SK-N-SH (cell line): ENCODE data around the gene C20orf144. TPM values are rescaled to one million over a fixed set of nuclear protein-coding genes. Genes with fewer than 3 reads are reported as not detected.

Source experiments
- CTCF ChIA-PET: fragments of 300-600, 350-600 bp; formaldehyde crosslinking; extraction: SDS; loops from one replicate; lab custom pipeline; 2021; lab: Yijun Ruan, JAX
- POLR2A ChIA-PET: fragments of 350-600 bp; sonication (Branson Sonifier 250); formaldehyde crosslinking; extraction: SDS; loops from one replicate; lab custom pipeline; 2020; ENCODE audit warnings: antibody characterized with exemption, inconsistent platforms; lab: Yijun Ruan, JAX
- DNase-seq: peaks from one replicate; pipeline ENCODE4 v3.0.0; 2012
- H2AFZ ChIP-seq: fragments of 200-600 bp; sonication (generic); 2 replicates; pipeline ENCODE4 v1.8.1; 2016; ENCODE audit warnings: antibody characterized with exemption, mild to moderate bottlenecking, low read depth
- H3F3A ChIP-seq: fragments of 200-600 bp; sonication (generic); replicated peaks from 2 replicates; pipeline ENCODE3; 2016; ENCODE audit warnings: antibody characterized with exemption, mild to moderate bottlenecking; ENCODE audit not compliant: insufficient read depth
- H3K27ac ChIP-seq, 2 experiments: fragments of 200-500 bp in 1 of 2; fragments of 200-600 bp in 1 of 2; sonication (Bioruptor generic) in 1 of 2; sonication (generic), shearing (Covaris generic) in 1 of 2; 2 replicates each; pipeline versions ENCODE4 v1.5.1 to v1.6.1; 2014 to 2016; ENCODE audit warnings: low read depth in 2 of 2, inconsistent platforms in 1 of 2, low read length in 1 of 2, mild to moderate bottlenecking in 1 of 2, mixed read lengths in 1 of 2
- H3K27me3 ChIP-seq: fragments of 200-600 bp; sonication (generic), shearing (Covaris generic); 2 replicates; pipeline ENCODE4 v1.6.1; 2016; ENCODE audit warnings: mixed run types; ENCODE audit not compliant: insufficient read depth
- H3K36me3 ChIP-seq, 2 experiments: fragments of 200-500 bp in 1 of 2; fragments of 200-600 bp in 1 of 2; sonication (Bioruptor generic) in 1 of 2; sonication (generic) in 1 of 2; replicated peaks in 1 of 2; 2 replicates each; pipeline versions ENCODE3 to v1.5.1; 2014 to 2016; ENCODE audit warnings: low read length in 1 of 2, mild to moderate bottlenecking in 1 of 2; ENCODE audit not compliant: insufficient read depth in 2 of 2, control insufficient read depth in 1 of 2
- H3K4me1 ChIP-seq, 2 experiments: fragments of 200-500 bp in 1 of 2; fragments of 200-600 bp in 1 of 2; sonication (Bioruptor generic) in 1 of 2; sonication (generic), shearing (Covaris generic) in 1 of 2; 2 replicates each; pipeline versions ENCODE4 v1.5.1 to v1.6.1; 2014 to 2016; ENCODE audit warnings: low read depth in 1 of 2, low read length in 1 of 2, mixed run types in 1 of 2; ENCODE audit not compliant: insufficient read depth in 2 of 2, control insufficient read depth in 1 of 2
- H3K4me2 ChIP-seq: fragments of 200-600 bp; sonication (generic), shearing (Covaris generic); 2 replicates; pipeline ENCODE4 v1.6.1; 2017; ENCODE audit warnings: mixed run types
- H3K4me3 ChIP-seq, 2 experiments: fragments of 200-500 bp in 1 of 2; fragments of 200-600 bp in 1 of 2; sonication (Bioruptor generic) in 1 of 2; sonication (generic), shearing (Covaris generic) in 1 of 2; 2 replicates each; pipeline versions ENCODE4 v1.5.1 to v1.8.1; 2014 to 2016; ENCODE audit warnings: low read depth in 2 of 2, inconsistent platforms in 1 of 2, low read length in 1 of 2, mild to moderate bottlenecking in 1 of 2, mixed read lengths in 1 of 2, moderate library complexity in 1 of 2
- H3K79me2 ChIP-seq: fragments of 200-600 bp; sonication (generic); 2 replicates; pipeline ENCODE4 v1.8.1; 2017; ENCODE audit warnings: mild to moderate bottlenecking; ENCODE audit not compliant: insufficient read depth
- H3K9ac ChIP-seq: fragments of 200-600 bp; sonication (generic); 2 replicates; pipeline ENCODE4 v1.6.1; 2017; ENCODE audit warnings: mixed run types
- H3K9me2 ChIP-seq: fragments of 200-600 bp; sonication (generic); 2 replicates; pipeline ENCODE4 v1.6.1; 2017; ENCODE audit warnings: mixed run types
- H3K9me3 ChIP-seq: fragments of 200-600 bp; sonication (generic); 2 replicates; pipeline ENCODE4 v1.6.1; 2017; ENCODE audit warnings: mixed run types, mild to moderate bottlenecking, moderate library complexity
- H4K20me1 ChIP-seq: fragments of 200-600 bp; sonication (generic); 2 replicates; pipeline ENCODE4 v1.6.1; 2017; ENCODE audit warnings: mild to moderate bottlenecking, mixed run types; ENCODE audit not compliant: insufficient read depth
- CHD2 ChIP-seq: fragments of 150-350 bp; IDR thresholded peaks from 2 replicates; pipeline ENCODE4 v1.6.1; 2018; ENCODE audit warnings: low read length; ENCODE audit not compliant: partially characterized antibody
- CTCF ChIP-seq: fragments of 200-600 bp; sonication (generic); IDR thresholded peaks from 2 replicates; pipeline ENCODE4 v1.6.1; 2017; ENCODE audit warnings: antibody characterized with exemption, mild to moderate bottlenecking, moderate library complexity
- ELF1 ChIP-seq: IDR thresholded peaks from 2 replicates; pipeline ENCODE4 v1.4.0; 2012
- EZH2phosphoT487 ChIP-seq: fragments of 200-600 bp; sonication (generic); IDR thresholded peaks from 2 replicates; pipeline ENCODE4 v1.6.1; 2017; ENCODE audit warnings: low read depth, mixed run types, mild to moderate bottlenecking, antibody characterized with exemption, moderate library complexity, borderline replicate concordance
- FOXJ3 ChIP-seq: sonication (generic); formaldehyde crosslinking; IDR thresholded peaks from 2 replicates; pipeline ENCODE4 v1.5.1; 2020; ENCODE audit warnings: mild to moderate bottlenecking, missing genetic modification reagents
- FOXM1 ChIP-seq: IDR thresholded peaks from 2 replicates; pipeline ENCODE4 v1.4.0; 2012; ENCODE audit warnings: low read depth, mild to moderate bottlenecking
- IRF3 ChIP-seq: fragments of 150-350 bp; IDR thresholded peaks from 2 replicates; pipeline ENCODE4 v1.6.1; 2016; ENCODE audit warnings: mild to moderate bottlenecking, low read depth, low read length
- JUND ChIP-seq: IDR thresholded peaks from 2 replicates; pipeline ENCODE4 v1.4.0; 2012
- MAX ChIP-seq: IDR thresholded peaks from 2 replicates; pipeline ENCODE4 v1.4.0; 2012; ENCODE audit warnings: low read depth
- NFIC ChIP-seq: IDR thresholded peaks from 2 replicates; pipeline ENCODE4 v1.4.0; 2012; ENCODE audit warnings: borderline replicate concordance
- POLR2AphosphoS5 ChIP-seq: IDR thresholded peaks from 2 replicates; pipeline ENCODE4 v1.6.1; 2012; ENCODE audit warnings: low read depth, low read length
- RCOR1 ChIP-seq: fragments of 150-350 bp; IDR thresholded peaks from 2 replicates; pipeline ENCODE4 v1.6.1; 2017; ENCODE audit warnings: antibody characterized with exemption, low read length
- REST ChIP-seq: IDR thresholded peaks from 2 replicates; pipeline ENCODE4 v1.6.1; 2012; ENCODE audit warnings: mild to moderate bottlenecking, low read depth, low read length, moderate library complexity
- RFX5 ChIP-seq: IDR thresholded peaks from 2 replicates; pipeline ENCODE4 v1.6.1; 2012; ENCODE audit warnings: mild to moderate bottlenecking, improper control_type of control experiment, low read length
- SIN3A ChIP-seq: IDR thresholded peaks from 2 replicates; pipeline ENCODE4 v1.6.1; 2012; ENCODE audit warnings: low read depth, mild to moderate bottlenecking, low read length, moderate library complexity, borderline replicate concordance
- WGBS: methylation state at CpG from one replicate; pipeline ENCODE4 v1.1.6; 2017; ENCODE audit warnings: low lambda C conversion rate; 5-methylcytosine and 5-hydroxymethylcytosine counted together
- polyA plus RNA-seq, 3 experiments: library from polyadenylated mRNA; depleted of rRNA; stranded (reverse); fragments of >200 nt; gene quantifications; 2 replicates each; pipeline ENCODE4 v1.2.3, GENCODE V29; 2012

C20orf144 gene
- polyA plus RNA-seq, 1 of the 3 experiments (the other 2 are of a cell fraction) = 0.12 TPM

GRCh38 chr20:33687370-33687915, 25.3 kb downstream of the C20orf144 start:
- no peak overlapping the region for H3K27ac ChIP-seq
- no peak for TF ChIP-seq EZH2phosphoT487
- no peak for TF ChIP-seq POLR2AphosphoS5
- no peak for TF ChIP-seq FOXJ3 (CRISPR knock-in tag)
- TF ChIP-seq FOXM1 = no peak
- no peak for TF ChIP-seq MAX
- TF ChIP-seq RCOR1 = no peak
- TF ChIP-seq JUND = no peak
- TF ChIP-seq CHD2 = no peak
- TF ChIP-seq ELF1 = no peak
- no peak for TF ChIP-seq SIN3A
- TF ChIP-seq REST = no peak
- no peak for TF ChIP-seq RFX5
- TF ChIP-seq CTCF = no peak
- TF ChIP-seq NFIC = no peak
- no peak for TF ChIP-seq IRF3
- peak overlapping the region; percentile 62; the same call in 1 of the 2 replicates for H3K4me2 ChIP-seq
- H3K9me3 ChIP-seq = no peaks in the 10 kb centered on the region
- H3K9me2 ChIP-seq = no peaks in the 10 kb centered on the region
- peak overlapping the region; percentile 92; the same call in 1 of the 2 replicates for H2AFZ ChIP-seq
- no peaks in the 10 kb centered on the region for H3K27me3 ChIP-seq
- ChIA-PET CTCF (interaction anchor here (0.7 to 4.5 kb wide), 4 partner anchors 9 to 381 kb away, joined by 3 to 15 read pairs (median 5); no protein-coding TSS in a partner anchor), POLR2A (interaction anchor here (0.6 kb wide), 1 partner anchor 9 kb away, joined by 3 read pairs; no protein-coding TSS in a partner anchor)
- H3K36me3 ChIP-seq = no peaks in the 10 kb centered on the region
- H3K9ac ChIP-seq = no peak overlapping the region
- no peaks in the 10 kb centered on the region; the same call in 1 of the 2 replicates for H4K20me1 ChIP-seq
- 91% methylated on average over 8 of the region's 8 CpGs for WGBS
- H3K4me3 ChIP-seq = no peak overlapping the region
- DNase-seq = no peak
- peaks cover 30% of the 10 kb centered on the region for H3K79me2 ChIP-seq
- peaks cover 7 to 19% of the 10 kb centered on the region in 2 experiments; a peak in 2 of 4 replicates for H3K4me1 ChIP-seq
- H3F3A ChIP-seq = no peaks in the 10 kb centered on the region
